ENCODE data around the gene HDHD2. TPM values are rescaled to one million over a fixed set of nuclear protein-coding genes. Genes with fewer than 3 reads are reported as not detected.

Gene HDHD2
- total and polyA plus RNA-seq, 4 donors = 17.0 to 23.0 (median 18.5) TPM

DNA sequence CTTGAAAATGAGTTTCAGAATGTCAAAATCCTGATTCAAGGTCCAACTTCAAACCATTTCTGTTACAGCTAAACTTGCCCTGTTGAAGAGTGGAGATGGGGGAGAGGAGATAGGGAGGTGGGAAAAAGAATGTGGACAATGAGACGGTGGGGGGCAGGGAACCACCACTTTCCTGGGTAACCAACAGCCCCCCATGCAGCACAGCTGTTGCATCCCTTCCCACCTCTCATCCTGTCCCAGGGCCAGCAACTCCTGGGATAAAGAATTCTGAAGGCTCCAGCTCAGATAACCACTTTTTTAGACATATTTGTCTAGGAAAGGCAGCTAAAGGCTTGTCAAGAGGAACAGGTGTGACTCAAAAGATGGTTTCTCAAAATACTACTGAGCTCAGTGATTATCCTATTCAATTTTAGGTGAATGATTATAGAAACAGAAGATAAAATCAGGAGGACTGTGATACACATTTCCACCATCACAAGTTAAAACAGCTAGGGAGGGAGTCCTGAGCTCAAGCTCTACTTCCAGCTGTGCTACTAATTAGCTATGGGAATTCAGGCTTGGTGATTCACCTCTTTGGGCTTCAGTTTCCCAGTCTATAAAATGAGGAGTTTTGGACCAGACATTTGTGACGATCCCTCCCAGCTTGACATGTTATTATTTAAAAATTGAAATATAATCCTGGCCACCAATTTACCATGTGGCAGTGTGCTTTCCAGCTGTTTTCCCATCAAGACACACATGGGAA lies 36.3 kb downstream of the HDHD2 start:
- TF ChIP-seq FOXA1 (IDR thresholded peaks at IDR 0.05) (no peak), RXRA (IDR thresholded peaks at IDR 0.05) (no peak), HNF4A (conservative IDR thresholded peaks at IDR 0.05) (no peak), SP1 (IDR thresholded peaks at IDR 0.05) (no peak), GABPA (IDR thresholded peaks at IDR 0.05 in 1 of 2, conservative IDR thresholded peaks at IDR 0.05 in 1 of 2) (no peak), EGR1 (IDR thresholded peaks at IDR 0.05; ENCODE audit: low read depth in 2 of 2) (no peak), NR2F2 (IDR thresholded peaks at IDR 0.05) (no peak)
- Histone ChIP-seq H3K36me3 (ENCODE audit: control insufficient read depth in 4 of 4, insufficient read depth in 3 of 4, low read depth in 1 of 4, low read length in 3 of 4) (peaks cover 7 to 35% (median 29%) of the 10 kb centered on the region in 4 donors), H3K27me3 (ENCODE audit: control insufficient read depth in 4 of 4, insufficient read depth in 4 of 4, low read length in 3 of 4) (no peaks in the 10 kb centered on the region), H3K9me3 (ENCODE audit: control insufficient read depth in 4 of 4, low read length in 3 of 4) (no peaks in the 10 kb centered on the region), H3K4me3 (ENCODE audit: low read depth in 1 of 3, low read length in 3 of 3) (no peak overlapping the region), H3K4me1 (ENCODE audit: control insufficient read depth in 4 of 4, insufficient read depth in 4 of 4, low read length in 3 of 4) (no peaks in the 10 kb centered on the region), H3K9ac (ENCODE audit: low read depth in 1 of 2, low read length in 2 of 2) (no peak overlapping the region), H3K27ac (ENCODE audit: low read depth in 1 of 2, low read length in 2 of 2) (no peak overlapping the region)
- DNase-seq (ENCODE audit: low spot score) = no peak
- WGBS = 97% methylated on average over 2 of the region's 2 CpGs

DNA sequence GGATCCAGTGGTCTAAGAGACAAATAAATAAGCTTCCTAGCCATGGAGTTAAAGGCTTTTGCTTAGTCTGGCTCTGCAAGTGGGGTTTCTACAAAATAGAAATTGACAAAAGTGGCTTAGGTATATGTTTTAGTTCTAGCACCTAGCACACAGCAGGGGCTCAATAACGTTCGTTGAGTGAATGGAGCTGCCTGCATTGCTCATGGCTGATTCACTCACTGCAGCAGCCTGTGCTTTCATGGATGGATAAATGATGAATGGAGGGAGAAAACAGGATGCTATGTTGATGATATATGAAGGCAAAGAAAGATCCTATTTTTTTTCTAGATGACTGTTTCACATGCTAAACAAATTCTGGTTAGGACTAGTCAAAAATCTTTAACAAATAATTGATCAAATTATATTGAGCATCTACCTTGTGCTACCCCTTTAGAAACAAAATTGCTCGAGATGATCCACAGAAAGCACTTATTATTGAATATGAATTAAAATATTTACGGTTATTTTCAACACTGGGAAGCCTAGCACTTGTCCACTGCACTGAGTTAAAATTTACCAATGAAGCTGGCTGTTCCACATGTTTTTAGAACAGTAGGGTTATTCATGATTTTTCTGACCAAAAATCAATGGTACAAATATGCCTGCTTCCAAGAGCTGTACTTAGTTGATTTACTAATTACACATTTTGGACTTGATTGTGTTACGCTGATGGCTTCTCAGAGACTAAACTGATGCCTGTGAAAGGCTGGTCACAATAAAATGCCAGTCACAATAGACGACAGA lies 39.6 kb downstream of the HDHD2 start:
- Histone ChIP-seq H3K27ac (ENCODE audit: low read depth in 1 of 2, low read length in 2 of 2) (no peak overlapping the region), H3K9me3 (ENCODE audit: control insufficient read depth in 4 of 4, low read length in 3 of 4) (no peaks in the 10 kb centered on the region), H3K27me3 (ENCODE audit: control insufficient read depth in 4 of 4, insufficient read depth in 4 of 4, low read length in 3 of 4) (no peaks in the 10 kb centered on the region), H3K4me3 (ENCODE audit: low read depth in 1 of 3, low read length in 3 of 3) (no peak overlapping the region), H3K9ac (ENCODE audit: low read depth in 1 of 2, low read length in 2 of 2) (no peak overlapping the region), H3K4me1 (ENCODE audit: control insufficient read depth in 4 of 4, insufficient read depth in 4 of 4, low read length in 3 of 4) (no peaks in the 10 kb centered on the region), H3K36me3 (ENCODE audit: control insufficient read depth in 4 of 4, insufficient read depth in 3 of 4, low read depth in 1 of 4, low read length in 3 of 4) (peaks cover 7 to 57% (median 45%) of the 10 kb centered on the region in 4 donors)
- WGBS = 84% methylated on average over 6 of the region's 6 CpGs
- DNase-seq (ENCODE audit: low spot score) = no peak
- TF ChIP-seq HNF4A (conservative IDR thresholded peaks at IDR 0.05) = no peak
- TF ChIP-seq, protein P1, sequence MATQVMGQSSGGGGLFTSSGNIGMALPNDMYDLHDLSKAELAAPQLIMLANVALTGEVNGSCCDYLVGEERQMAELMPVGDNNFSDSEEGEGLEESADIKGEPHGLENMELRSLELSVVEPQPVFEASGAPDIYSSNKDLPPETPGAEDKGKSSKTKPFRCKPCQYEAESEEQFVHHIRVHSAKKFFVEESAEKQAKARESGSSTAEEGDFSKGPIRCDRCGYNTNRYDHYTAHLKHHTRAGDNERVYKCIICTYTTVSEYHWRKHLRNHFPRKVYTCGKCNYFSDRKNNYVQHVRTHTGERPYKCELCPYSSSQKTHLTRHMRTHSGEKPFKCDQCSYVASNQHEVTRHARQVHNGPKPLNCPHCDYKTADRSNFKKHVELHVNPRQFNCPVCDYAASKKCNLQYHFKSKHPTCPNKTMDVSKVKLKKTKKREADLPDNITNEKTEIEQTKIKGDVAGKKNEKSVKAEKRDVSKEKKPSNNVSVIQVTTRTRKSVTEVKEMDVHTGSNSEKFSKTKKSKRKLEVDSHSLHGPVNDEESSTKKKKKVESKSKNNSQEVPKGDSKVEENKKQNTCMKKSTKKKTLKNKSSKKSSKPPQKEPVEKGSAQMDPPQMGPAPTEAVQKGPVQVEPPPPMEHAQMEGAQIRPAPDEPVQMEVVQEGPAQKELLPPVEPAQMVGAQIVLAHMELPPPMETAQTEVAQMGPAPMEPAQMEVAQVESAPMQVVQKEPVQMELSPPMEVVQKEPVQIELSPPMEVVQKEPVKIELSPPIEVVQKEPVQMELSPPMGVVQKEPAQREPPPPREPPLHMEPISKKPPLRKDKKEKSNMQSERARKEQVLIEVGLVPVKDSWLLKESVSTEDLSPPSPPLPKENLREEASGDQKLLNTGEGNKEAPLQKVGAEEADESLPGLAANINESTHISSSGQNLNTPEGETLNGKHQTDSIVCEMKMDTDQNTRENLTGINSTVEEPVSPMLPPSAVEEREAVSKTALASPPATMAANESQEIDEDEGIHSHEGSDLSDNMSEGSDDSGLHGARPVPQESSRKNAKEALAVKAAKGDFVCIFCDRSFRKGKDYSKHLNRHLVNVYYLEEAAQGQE (IDR thresholded peaks at IDR 0.05) = no peak
- TF ChIP-seq, protein P2, sequence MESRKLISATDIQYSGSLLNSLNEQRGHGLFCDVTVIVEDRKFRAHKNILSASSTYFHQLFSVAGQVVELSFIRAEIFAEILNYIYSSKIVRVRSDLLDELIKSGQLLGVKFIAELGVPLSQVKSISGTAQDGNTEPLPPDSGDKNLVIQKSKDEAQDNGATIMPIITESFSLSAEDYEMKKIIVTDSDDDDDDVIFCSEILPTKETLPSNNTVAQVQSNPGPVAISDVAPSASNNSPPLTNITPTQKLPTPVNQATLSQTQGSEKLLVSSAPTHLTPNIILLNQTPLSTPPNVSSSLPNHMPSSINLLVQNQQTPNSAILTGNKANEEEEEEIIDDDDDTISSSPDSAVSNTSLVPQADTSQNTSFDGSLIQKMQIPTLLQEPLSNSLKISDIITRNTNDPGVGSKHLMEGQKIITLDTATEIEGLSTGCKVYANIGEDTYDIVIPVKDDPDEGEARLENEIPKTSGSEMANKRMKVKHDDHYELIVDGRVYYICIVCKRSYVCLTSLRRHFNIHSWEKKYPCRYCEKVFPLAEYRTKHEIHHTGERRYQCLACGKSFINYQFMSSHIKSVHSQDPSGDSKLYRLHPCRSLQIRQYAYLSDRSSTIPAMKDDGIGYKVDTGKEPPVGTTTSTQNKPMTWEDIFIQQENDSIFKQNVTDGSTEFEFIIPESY (IDR thresholded peaks at IDR 0.05) = no peak
- TF ChIP-seq HNF4G (IDR thresholded peaks at IDR 0.05) = no peak

DNA sequence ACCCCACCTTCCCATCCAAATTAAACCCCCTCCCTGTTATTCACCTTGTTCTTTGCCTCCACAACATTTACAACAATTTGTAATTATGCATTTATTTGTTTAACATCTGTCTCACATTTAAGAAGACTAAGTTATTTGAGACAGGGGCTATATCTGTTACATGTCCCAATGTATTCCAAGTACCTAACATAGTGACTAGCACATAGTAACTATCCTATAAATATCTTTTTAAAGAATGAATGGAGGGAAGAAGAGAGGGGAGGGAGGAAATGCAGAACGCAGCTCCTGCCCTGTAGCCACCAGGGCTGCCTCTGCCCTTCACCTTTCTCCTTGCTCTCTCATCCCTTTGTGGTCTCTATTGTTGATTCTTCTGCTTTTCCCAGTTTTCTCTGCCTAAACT lies 40.6 kb downstream of the HDHD2 start:
- H3K9me3 ChIP-seq (ENCODE audit: control insufficient read depth in 4 of 4, low read length in 3 of 4) = no peaks in the 10 kb centered on the region
- TF ChIP-seq, protein P3, sequence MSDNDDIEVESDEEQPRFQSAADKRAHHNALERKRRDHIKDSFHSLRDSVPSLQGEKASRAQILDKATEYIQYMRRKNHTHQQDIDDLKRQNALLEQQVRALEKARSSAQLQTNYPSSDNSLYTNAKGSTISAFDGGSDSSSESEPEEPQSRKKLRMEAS (IDR thresholded peaks at IDR 0.05) = no peak
- no peaks in the 10 kb centered on the region for H3K27me3 ChIP-seq (ENCODE audit: control insufficient read depth in 4 of 4, insufficient read depth in 4 of 4, low read length in 3 of 4)
- H3K9ac ChIP-seq (ENCODE audit: low read depth in 1 of 2, low read length in 2 of 2) = no peak overlapping the region
- 93% methylated on average over 1 of the region's 1 CpG for WGBS
- peaks cover 7 to 59% (median 42%) of the 10 kb centered on the region in 4 donors for H3K36me3 ChIP-seq (ENCODE audit: control insufficient read depth in 4 of 4, insufficient read depth in 3 of 4, low read depth in 1 of 4, low read length in 3 of 4)
- no peak for DNase-seq (ENCODE audit: low spot score)
- no peak overlapping the region for H3K27ac ChIP-seq (ENCODE audit: low read depth in 1 of 2, low read length in 2 of 2)
- H3K4me1 ChIP-seq (ENCODE audit: control insufficient read depth in 4 of 4, insufficient read depth in 4 of 4, low read length in 3 of 4) = no peaks in the 10 kb centered on the region
- no peak overlapping the region for H3K4me3 ChIP-seq (ENCODE audit: low read depth in 1 of 3, low read length in 3 of 3)

Data from liver (tissue), 9 donors.